A549 treated with AZD9567 at 1 μM for 4 hours (cell line): ENCODE measurements around the gene DEPDC7. TPM values are rescaled to one million over a fixed set of nuclear protein-coding genes. Genes with fewer than 3 reads are reported as not detected.

ENCODE experiments used
- total RNA-seq: library from RNA; stranded (reverse); fragments of 200-300 nt; extraction: Qiagen RNA extraction; gene quantifications from 5 replicates; pipeline ENCODE4 v1.2.3, GENCODE V29; 2022; ENCODE audit not compliant: insufficient read depth

DEPDC7 gene
- 7.2 to 11.3 TPM (median 8.1 TPM) in 5 replicates for total RNA-seq

GRCh38 chr11:33015621-33016551, at the start of gene DEPDC7:
TSS of gene DEPDC7 (plus strand) at chr11:33015878. CDS start at chr11:33015956, 78 bp downstream.

GRCh38 chr11:33039274-33040032, 23.8 kb downstream of the DEPDC7 start, which contains the start of gene TCP11L1:
TSS of gene TCP11L1 (plus strand) at chr11:33039572. CDS start at chr11:33043774, 4,202 bp downstream.

Other genes with a start within 250 kb of the DEPDC7 start
- gene CCDC73, start 221.2 kb upstream of the DEPDC7 start, total RNA-seq: 0.02 to 0.05 TPM in 2 of 5 replicates, not detected in the others
- 0.91 to 1.4 TPM (median 1.3 TPM) in 5 replicates for gene PRRG4, start 186.0 kb upstream of the DEPDC7 start, total RNA-seq
- gene QSER1, start 123.1 kb upstream of the DEPDC7 start, total RNA-seq: 13.6 to 26.3 TPM (median 17.5 TPM) in 5 replicates
- 17.0 to 33.9 TPM (median 21.4 TPM) in 5 replicates for gene TCP11L1, start 23.7 kb downstream of the DEPDC7 start, total RNA-seq
- gene CSTF3, start 145.6 kb downstream of the DEPDC7 start, total RNA-seq: 25.9 to 39.6 TPM (median 29.5 TPM) in 5 replicates
- 12.5 to 17.6 TPM (median 16.4 TPM) in 5 replicates for gene HIPK3, start 241.5 kb downstream of the DEPDC7 start, total RNA-seq